Chondrocyte (in vitro differentiated cells): ENCODE data around the gene FAM151A. TPM values are rescaled to one million over a fixed set of nuclear protein-coding genes. Genes with fewer than 3 reads are reported as not detected.

Experiments
- DNase-seq: peaks from one replicate; pipeline ENCODE4 v3.0.0; 2021; ENCODE audit warnings: mixed read lengths, low spot score
- H3K27ac Mint-ChIP-seq: one replicate; pipeline ENCODE4 v1.8.0; 2021; ENCODE audit warnings: mild to moderate bottlenecking, moderate library complexity, mixed read lengths; ENCODE audit not compliant: unreplicated experiment
- H3K27me3 Mint-ChIP-seq: 2 replicates; pipeline ENCODE4 v1.8.0; 2021; ENCODE audit warnings: low read depth, mixed read lengths
- H3K36me3 Mint-ChIP-seq: 2 replicates; pipeline ENCODE4 v1.8.0; 2021; ENCODE audit warnings: low read depth, mixed read lengths
- H3K4me1 Mint-ChIP-seq: 2 replicates; pipeline ENCODE4 v1.8.0; 2021; ENCODE audit warnings: low read depth, mild to moderate bottlenecking, mixed read lengths
- H3K4me3 Mint-ChIP-seq: one replicate; pipeline ENCODE4 v1.8.0; 2021; ENCODE audit warnings: mild to moderate bottlenecking, moderate library complexity, mixed read lengths; ENCODE audit not compliant: unreplicated experiment
- H3K9me3 Mint-ChIP-seq: 2 replicates; pipeline ENCODE4 v1.8.0; 2021; ENCODE audit warnings: low read depth, mixed read lengths
- CTCF ChIP-seq: fragments of 200-600 bp; sonication (generic); IDR thresholded peaks from 2 replicates; pipeline ENCODE4 v1.5.0; 2021; ENCODE audit warnings: antibody characterized with exemption, mild to moderate bottlenecking, moderate library complexity
- total RNA-seq: library from RNA; stranded (reverse); gene quantifications from 3 replicates; pipeline ENCODE4 v1.2.1, GENCODE V29; 2021

The FAM151A gene
- total RNA-seq, 1 donor from 2014 or later, result not detected

- no peaks in the 10 kb centered on the region for H3K4me1 Mint-ChIP-seq
- TF ChIP-seq CTCF, result no peak
- no peaks in the 10 kb centered on the region for H3K27me3 Mint-ChIP-seq
- DNase-seq, result no peak
- H3K4me3 Mint-ChIP-seq, result no peak overlapping the region
- no peaks in the 10 kb centered on the region for H3K36me3 Mint-ChIP-seq
- no peak overlapping the region for H3K27ac Mint-ChIP-seq
- H3K9me3 Mint-ChIP-seq, result no peaks in the 10 kb centered on the region
These were observed 38.8 kb downstream of the FAM151A start for GRCh38 chr1:54584575-54584974.

- H3K4me3 Mint-ChIP-seq, result no peak overlapping the region
These were observed 39.5 kb downstream of the FAM151A start for GRCh38 chr1:54583871-54584270.

GRCh38 chr1:54583307-54583686, 40.0 kb downstream of the FAM151A start:
- Mint-ChIP-seq H3K27ac (no peak overlapping the region), H3K4me3 (no peak overlapping the region), H3K9me3 (no peaks in the 10 kb centered on the region), H3K27me3 (no peaks in the 10 kb centered on the region), H3K4me1 (peaks cover 5% of the 10 kb centered on the region), H3K36me3 (no peaks in the 10 kb centered on the region)
- DNase-seq, result no peak
- TF ChIP-seq CTCF, result no peak

More at GRCh38 chr1:54583871-54584270, 39.5 kb downstream of the FAM151A start:
- Mint-ChIP-seq H3K36me3 (no peaks in the 10 kb centered on the region), H3K27ac (no peak overlapping the region), H3K4me1 (peaks cover 5% of the 10 kb centered on the region), H3K27me3 (no peaks in the 10 kb centered on the region), H3K9me3 (no peaks in the 10 kb centered on the region)
- no peak for TF ChIP-seq CTCF
- DNase-seq, result no peak

DNA sequence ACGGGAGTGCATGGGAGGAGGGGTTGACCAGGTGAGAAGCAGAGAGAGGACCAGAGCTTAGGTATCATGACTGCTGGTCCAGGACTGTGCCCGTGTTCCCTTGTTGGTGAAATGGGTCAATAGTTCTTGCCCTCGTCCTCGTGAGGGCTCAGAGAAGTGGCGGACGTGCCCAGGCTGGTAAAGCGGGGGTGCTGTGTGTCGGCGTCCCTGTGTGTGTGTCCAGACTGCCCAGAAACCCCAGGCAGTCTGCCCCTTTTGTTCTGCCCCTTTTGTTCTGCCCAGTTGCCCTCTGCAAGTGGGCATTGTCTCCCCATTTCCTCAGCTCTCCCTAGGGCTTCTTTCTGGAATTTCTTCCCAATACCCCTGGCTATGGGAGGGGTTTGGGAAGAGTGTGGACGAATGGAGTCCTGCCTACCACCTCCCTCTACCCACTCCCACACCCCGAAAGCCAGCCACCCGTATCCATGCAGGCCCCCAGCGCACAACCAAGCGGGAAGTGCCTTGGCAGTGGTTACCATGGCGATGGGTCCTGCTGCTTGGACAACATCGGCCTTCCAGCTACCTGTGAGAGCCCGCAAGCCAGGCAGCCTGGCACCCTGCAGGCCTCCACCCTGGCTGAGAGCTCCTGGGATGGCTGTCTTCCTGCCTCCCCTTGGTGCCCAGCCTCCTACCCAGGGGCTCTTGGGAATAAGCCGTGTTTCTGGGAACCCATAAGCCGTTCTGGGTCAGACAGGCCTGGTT, 40.6 kb downstream of the FAM151A start:
- Mint-ChIP-seq H3K27me3 (no peaks in the 10 kb centered on the region), H3K27ac (no peak overlapping the region), H3K4me3 (no peak overlapping the region), H3K9me3 (peaks cover 1% of the 10 kb centered on the region), H3K4me1 (peaks cover 9% of the 10 kb centered on the region), H3K36me3 (no peaks in the 10 kb centered on the region)
- TF ChIP-seq CTCF, result no peak
- DNase-seq, result no peak

DNA sequence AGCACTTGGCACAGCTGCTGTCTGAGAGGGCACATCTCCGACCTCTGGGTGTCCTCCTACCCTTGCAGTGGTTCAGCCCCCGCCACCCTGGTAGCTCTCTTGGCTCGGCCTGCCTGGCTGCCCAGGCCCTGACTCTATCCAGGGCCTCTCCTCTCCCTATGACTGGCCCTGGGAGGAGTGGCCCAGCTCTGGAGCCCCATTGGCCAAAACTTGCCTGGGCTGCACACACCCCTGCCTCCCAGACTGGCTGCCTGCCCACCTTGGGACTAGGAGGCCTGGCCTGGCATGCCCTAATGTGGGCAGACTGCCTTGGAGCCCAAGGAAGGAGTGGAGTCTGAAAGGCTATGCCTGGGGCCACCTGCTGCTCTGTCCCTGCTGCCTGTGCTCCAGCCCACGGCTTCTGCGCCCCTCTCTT, 41.7 kb downstream of the FAM151A start:
- Mint-ChIP-seq H3K27me3 (no peaks in the 10 kb centered on the region), H3K4me3 (no peak overlapping the region), H3K9me3 (peaks cover 5% of the 10 kb centered on the region), H3K36me3 (peaks cover 2% of the 10 kb centered on the region), H3K4me1 (peaks cover 12% of the 10 kb centered on the region), H3K27ac (no peak overlapping the region)
- no peak for DNase-seq
- no peak for TF ChIP-seq CTCF
